Erythroblast (primary cell): ENCODE results near the gene RHBDD3.

Source experiments
- GATA1 ChIP-seq: IDR thresholded peaks from 2 replicates; pipeline ENCODE4 v1.6.1; 2011; ENCODE audit warnings: low read depth, mild to moderate bottlenecking, control low read depth, low read length, moderate library complexity
- POLR2A ChIP-seq: IDR thresholded peaks from 2 replicates; pipeline ENCODE4 v1.6.1; 2011; ENCODE audit warnings: mild to moderate bottlenecking, low read length

DNA sequence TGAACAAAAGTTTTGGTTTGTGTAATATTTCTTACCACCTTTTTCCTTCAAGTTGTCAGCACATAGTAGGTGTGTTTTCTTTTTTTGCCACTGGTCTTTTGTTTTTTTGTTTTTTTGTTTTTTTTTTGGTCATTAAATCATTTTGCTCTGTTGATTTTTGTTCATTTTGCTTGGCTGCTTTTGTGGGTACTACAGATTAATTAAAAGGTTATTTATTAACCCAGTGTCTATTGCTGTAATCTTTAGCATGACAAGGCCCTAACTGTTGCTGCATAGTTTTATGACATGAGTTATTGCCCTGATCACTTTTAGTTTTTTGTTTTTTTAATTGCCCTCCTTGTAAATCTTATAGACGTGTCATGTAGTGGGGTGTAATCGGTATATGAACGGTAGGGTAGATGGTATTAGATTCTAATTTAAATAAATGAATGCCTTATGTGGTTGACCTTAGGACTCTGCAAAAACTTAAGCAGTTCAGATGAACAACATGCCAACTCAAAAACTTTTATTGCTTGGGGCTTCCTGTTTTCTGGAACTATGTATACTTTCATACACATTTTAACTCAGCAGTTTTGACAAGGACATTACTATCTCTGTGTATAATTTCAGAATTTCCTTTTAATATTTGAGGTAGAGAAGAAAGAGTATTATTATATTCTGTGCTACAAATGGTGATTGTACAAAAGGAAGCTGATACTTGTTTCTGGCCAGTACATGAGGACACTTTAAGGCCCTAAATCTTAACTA lies 8.2 kb upstream of the RHBDD3 start:
- TF ChIP-seq GATA1 (no peak), POLR2A (no peak)
